AG04449 (cell line): Measurements from ENCODE around the gene PRAMEF12.
"Not testable (repeated sequence)": the region's sequence is repeated elsewhere in the genome, so short reads cannot be mapped to it uniquely, and the experiment has no call there.

Source experiments
- CTCF ChIA-PET: fragments of 350-600 bp; formaldehyde crosslinking; extraction: SDS; loops from one replicate; lab custom pipeline; 2021; ENCODE audit warnings: antibody characterized with exemption; lab: Yijun Ruan, JAX
- POLR2A ChIA-PET: fragments of 400-600, 350-600 bp; formaldehyde crosslinking; extraction: SDS; loops from one replicate; lab custom pipeline; 2020; ENCODE audit warnings: antibody characterized with exemption, inconsistent platforms; lab: Yijun Ruan, JAX
- DNase-seq: peaks from one replicate; pipeline ENCODE4 v3.0.0-alpha.2; 2010; ENCODE audit warnings: low read depth, low spot score
- H3K4me3 ChIP-seq: 2 replicates; pipeline ENCODE4 v1.5.1; 2011; ENCODE audit warnings: low read depth, mild to moderate bottlenecking, control low read depth, low read length
- TF ChIP-seq, protein P1 (sequence below): IDR thresholded peaks from one replicate; pipeline ENCODE4 v1.5.1; 2011; ENCODE audit warnings: mild to moderate bottlenecking, moderate library complexity, low read length, control low read depth, inconsistent platforms; ENCODE audit not compliant: insufficient read depth; ENCODE audit errors: missing control alignments

The PRAMEF12 gene

DNA sequence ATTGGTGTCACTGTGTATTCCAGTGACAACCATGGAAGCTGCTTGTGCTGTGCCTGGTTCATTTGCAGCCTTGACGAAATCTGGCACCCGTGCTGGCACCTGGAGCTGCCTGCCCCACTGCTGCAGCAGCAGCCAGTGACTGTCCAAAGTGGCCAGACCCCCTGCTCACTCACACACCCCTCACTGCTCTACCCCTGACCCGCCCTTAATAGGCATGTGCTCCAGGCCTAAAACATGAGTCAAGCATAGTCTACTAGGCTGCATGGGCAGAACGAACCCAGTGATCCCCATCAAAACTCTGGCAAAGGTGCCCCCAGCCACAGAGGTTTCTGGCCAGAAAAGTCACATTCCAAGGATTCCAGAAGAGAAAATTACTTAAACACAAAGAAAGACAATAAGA lies 25.4 kb downstream of the PRAMEF12 start:
- no peak overlapping the region for H3K4me3 ChIP-seq
- POLR2A ChIA-PET, result no interaction called here
- DNase-seq, result no peak
- TF ChIP-seq, protein P1, sequence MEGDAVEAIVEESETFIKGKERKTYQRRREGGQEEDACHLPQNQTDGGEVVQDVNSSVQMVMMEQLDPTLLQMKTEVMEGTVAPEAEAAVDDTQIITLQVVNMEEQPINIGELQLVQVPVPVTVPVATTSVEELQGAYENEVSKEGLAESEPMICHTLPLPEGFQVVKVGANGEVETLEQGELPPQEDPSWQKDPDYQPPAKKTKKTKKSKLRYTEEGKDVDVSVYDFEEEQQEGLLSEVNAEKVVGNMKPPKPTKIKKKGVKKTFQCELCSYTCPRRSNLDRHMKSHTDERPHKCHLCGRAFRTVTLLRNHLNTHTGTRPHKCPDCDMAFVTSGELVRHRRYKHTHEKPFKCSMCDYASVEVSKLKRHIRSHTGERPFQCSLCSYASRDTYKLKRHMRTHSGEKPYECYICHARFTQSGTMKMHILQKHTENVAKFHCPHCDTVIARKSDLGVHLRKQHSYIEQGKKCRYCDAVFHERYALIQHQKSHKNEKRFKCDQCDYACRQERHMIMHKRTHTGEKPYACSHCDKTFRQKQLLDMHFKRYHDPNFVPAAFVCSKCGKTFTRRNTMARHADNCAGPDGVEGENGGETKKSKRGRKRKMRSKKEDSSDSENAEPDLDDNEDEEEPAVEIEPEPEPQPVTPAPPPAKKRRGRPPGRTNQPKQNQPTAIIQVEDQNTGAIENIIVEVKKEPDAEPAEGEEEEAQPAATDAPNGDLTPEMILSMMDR, result no peak
- CTCF ChIA-PET, result no interaction called here

DNA sequence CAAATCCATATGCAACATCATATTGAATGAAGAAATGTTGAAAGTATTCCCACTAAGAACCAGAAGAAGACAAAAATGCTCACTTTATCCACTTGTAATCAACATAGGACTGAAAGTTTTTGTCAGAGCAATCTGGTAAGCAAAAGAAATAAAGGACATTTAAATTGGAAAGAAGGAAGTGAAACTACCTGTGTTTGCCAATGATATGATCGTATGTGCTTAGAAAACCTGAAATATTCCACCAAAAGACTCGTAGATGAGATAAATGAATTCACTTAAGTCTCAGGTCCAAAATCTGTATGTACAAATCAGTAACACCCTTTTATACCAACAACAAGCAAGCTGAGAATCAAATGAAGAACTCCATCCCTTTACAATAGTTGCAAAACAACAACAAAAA lies 26.2 kb downstream of the PRAMEF12 start:
- H3K4me3 ChIP-seq, result no peak overlapping the region
- CTCF ChIA-PET, result no interaction called here
- TF ChIP-seq, protein P1, result no peak
- POLR2A ChIA-PET, result no interaction called here
- no peak for DNase-seq

DNA sequence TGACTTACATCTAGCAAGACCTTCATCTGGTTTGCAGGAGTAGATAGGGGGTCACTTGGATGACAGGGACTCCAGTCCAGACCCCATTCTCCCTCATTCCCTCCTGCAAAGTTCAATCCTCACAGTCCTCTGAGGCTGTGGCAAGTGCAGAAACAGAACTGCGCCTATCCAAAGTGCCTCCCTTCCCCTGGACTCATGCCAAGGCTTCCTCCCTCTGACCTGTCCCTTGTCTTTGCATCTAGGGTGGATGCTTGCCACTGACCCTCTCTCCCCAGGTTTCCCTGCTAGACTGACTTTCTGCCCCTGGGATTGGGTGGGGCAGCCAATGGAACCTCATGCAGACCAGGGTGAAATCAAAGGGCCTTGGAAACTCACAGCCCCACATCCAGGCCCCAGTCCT lies 36.4 kb downstream of the PRAMEF12 start:
- no peak for DNase-seq
- POLR2A ChIA-PET, result no interaction called here
- TF ChIP-seq, protein P1, result no peak
- CTCF ChIA-PET, result no interaction called here
- H3K4me3 ChIP-seq, result no peak overlapping the region

DNA sequence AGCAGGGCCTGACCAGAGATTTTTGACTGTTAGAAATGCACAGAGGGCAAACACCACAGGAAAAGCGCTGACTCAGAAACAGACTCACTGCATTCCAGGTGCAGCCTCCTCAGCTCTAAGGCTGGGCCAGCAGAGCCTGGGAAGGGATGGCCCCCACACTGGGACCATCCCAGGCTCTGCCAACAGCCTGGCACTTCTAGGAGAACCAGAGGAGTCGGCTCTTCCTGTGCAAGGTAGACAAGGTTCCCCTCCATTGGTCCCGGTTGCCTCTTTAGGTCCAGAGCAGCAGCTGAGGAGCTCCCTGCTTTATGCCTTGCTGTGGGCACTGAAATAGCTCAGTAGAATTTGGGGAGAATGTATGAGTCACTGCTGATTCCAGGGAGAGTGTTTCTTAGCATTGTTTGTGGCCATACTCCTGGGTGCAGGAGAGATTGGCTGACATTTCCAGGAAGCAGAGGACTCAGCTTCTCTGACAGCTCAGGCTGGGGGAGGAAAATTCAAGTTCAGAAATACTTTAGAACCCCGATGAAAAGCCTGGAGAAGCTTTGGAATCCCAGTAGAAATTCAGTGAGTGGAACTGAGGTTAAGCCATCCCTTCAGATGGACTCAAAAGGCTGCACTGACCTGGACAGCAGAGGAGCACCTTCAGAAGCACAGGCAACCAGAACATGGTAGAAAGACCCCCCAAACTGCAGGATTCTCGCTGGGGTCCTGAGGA lies 37.3 kb downstream of the PRAMEF12 start:
- CTCF ChIA-PET, result no interaction called here
- TF ChIP-seq, protein P1, result no peak
- POLR2A ChIA-PET, result no interaction called here
- H3K4me3 ChIP-seq, result no peak overlapping the region
- DNase-seq, result no peak

DNA sequence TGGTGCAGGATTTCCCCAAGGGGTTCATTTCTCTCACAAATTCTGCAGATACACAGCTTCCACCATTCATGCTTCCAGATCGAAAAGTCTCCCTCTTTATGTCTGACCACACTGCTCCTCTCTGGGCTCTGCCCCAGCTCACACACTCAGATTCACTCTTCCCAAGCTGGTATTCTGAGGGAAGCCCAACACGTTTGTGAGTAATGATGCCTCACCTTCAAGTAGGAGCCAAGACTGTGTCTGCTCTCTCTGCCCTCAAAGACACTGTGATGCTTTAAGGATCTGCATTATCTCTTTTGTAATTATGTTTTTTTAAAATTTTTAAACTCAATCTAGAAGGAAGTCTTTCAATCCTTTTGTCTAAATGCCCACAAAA lies 37.9 kb downstream of the PRAMEF12 start:
- no peak overlapping the region for H3K4me3 ChIP-seq
- DNase-seq, result no peak
- TF ChIP-seq, protein P1, result no peak
- CTCF ChIA-PET, result no interaction called here
- POLR2A ChIA-PET, result no interaction called here

DNA sequence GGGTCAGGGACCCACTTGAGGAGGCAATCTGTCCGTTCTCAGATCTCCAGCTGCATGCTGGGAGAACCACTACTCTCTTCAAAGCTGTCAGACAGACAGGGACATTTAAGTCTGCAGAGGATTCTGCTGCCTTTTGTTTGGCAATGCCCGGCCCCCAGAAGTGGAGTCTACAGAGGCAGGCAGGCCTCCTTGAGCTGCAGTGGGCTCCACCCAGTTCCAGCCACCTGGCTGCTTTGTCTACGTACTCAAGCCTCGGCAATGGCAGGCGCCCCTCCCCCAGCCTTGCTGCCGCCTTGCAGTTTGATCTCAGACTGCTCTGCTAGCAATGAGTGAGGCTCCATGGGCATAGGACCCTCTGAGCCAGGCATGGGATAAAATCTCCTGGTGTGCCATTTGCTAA lies 45.5 kb downstream of the PRAMEF12 start:
- DNase-seq, H3K4me3 ChIP-seq, CTCF ChIA-PET, POLR2A ChIA-PET: not testable (repeated sequence)
